H1 (cell line): Measurements from ENCODE around the gene SMIM35. TPM values are rescaled to one million over a fixed set of nuclear protein-coding genes. Genes with fewer than 3 reads are reported as not detected.

ENCODE experiments used
- ATF3 ChIP-seq: IDR thresholded peaks from 2 replicates; pipeline ENCODE4 v1.6.1; 2011; ENCODE audit warnings: low read depth, mild to moderate bottlenecking, low read length; ENCODE audit not compliant: insufficient read depth
- BCL11A ChIP-seq, 2 experiments: IDR thresholded peaks; one replicate each; pipeline ENCODE4 v1.6.1; 2011; ENCODE audit warnings: low read depth in 2 of 2, low read length in 2 of 2, mild to moderate bottlenecking in 2 of 2
- CHD2 ChIP-seq: IDR thresholded peaks from 2 replicates; pipeline ENCODE4 v1.6.1; 2012; ENCODE audit warnings: low read length, improper control_type of control experiment
- CTCF ChIP-seq, 3 experiments: IDR thresholded peaks; 1 replicate in 2 of 3; 2 replicates in 1 of 3; pipeline versions ENCODE4 v1.5.1 to v1.6.1; 2011; ENCODE audit warnings: low read length in 3 of 3, mild to moderate bottlenecking in 3 of 3, inconsistent platforms in 2 of 3, low read depth in 1 of 3, moderate library complexity in 1 of 3; ENCODE audit not compliant: insufficient read depth in 1 of 3; ENCODE audit errors: control extremely low read depth in 1 of 3
- EZH2 ChIP-seq: fragments of 200-600 bp; sonication (generic); IDR thresholded peaks from 2 replicates; pipeline ENCODE4 v1.7.1; 2012; ENCODE audit warnings: low read depth, mild to moderate bottlenecking, moderate library complexity, low read length, inconsistent platforms; ENCODE audit not compliant: severe bottlenecking
- JUND ChIP-seq: IDR thresholded peaks from 2 replicates; pipeline ENCODE4 v1.6.1; 2011; ENCODE audit warnings: mild to moderate bottlenecking, improper control_type of control experiment, low read length
- RBBP5 ChIP-seq: IDR thresholded peaks from 2 replicates; pipeline ENCODE4 v1.7.1; 2012; ENCODE audit warnings: low read depth, mild to moderate bottlenecking, inconsistent platforms, low read length, moderate library complexity, borderline replicate concordance
- RFX5 ChIP-seq: IDR thresholded peaks from 2 replicates; pipeline ENCODE4 v1.6.1; 2011; ENCODE audit warnings: low read depth, low read length, improper control_type of control experiment, borderline replicate concordance
- SIX5 ChIP-seq: IDR thresholded peaks from 2 replicates; pipeline ENCODE4 v1.6.1; 2011; ENCODE audit warnings: mild to moderate bottlenecking, low read depth, low read length
- USF2 ChIP-seq: IDR thresholded peaks from 2 replicates; pipeline ENCODE4 v1.6.1; 2011; ENCODE audit warnings: low read length, improper control_type of control experiment
- ZNF274 ChIP-seq: IDR thresholded peaks from 2 replicates; pipeline ENCODE4 v1.7.0; 2012; ENCODE audit warnings: low read length, borderline replicate concordance; ENCODE audit errors: extremely low read depth
- polyA plus RNA-seq, 7 experiments: library from polyadenylated mRNA; depleted of rRNA in 3 of 7; stranded (reverse) in 5 of 7; unstranded in 2 of 7; fragments of >200 nt in 5 of 7; fragments of 200-250 nt in 2 of 7; gene quantifications; 1 replicate in 5 of 7; 2 replicates in 1 of 7; 4 replicates in 1 of 7; pipeline versions ENCODE4 v1.2.1 to v1.2.3, GENCODE V29; 2011 to 2013; ENCODE audit warnings: missing spikeins in 2 of 7, mixed read lengths in 2 of 7
- total RNA-seq: library from RNA; stranded (reverse); fragmentation: NEBNext Ultra II Directional; extraction: Animal tissue kit (Norgen Biotek cat#: 25700); gene quantifications from 2 replicates; pipeline ENCODE4 v1.2.1, GENCODE V29; 2021

Gene SMIM35
- total and polyA plus RNA-seq, 2 of the 8 experiments (the other 6 are each of a cell fraction or from before 2014, with no cell fraction given), result not detected

GRCh38 chr11:118046964-118047700 lies 39.6 kb downstream of the SMIM35 start (continued):
- TF ChIP-seq CTCF (IDR thresholded peaks at IDR 0.05; ENCODE audit: control extremely low read depth in 1 of 3, insufficient read depth in 1 of 3, low read depth in 1 of 3, low read length in 3 of 3) (no peak), JUND (no peak), EZH2 (no peak), SIX5 (no peak), ZNF274 (no peak), CHD2 (no peak), BCL11A (IDR thresholded peaks at IDR 0.05; ENCODE audit: low read depth in 2 of 2, low read length in 2 of 2) (no peak), RBBP5 (no peak), USF2 (no peak), RFX5 (no peak), ATF3 (no peak)
- TF ChIP-seq, all 59 proteins: peak for 0
